HG03196 (cell line): ENCODE results near the gene TCF15.

ENCODE experiments used
- ATAC-seq: cut with Tn5 transposase; IDR thresholded peaks from one replicate; pipeline ENCODE4 v1.9.1; 2021; ENCODE audit not compliant: unreplicated experiment

TCF15 gene

GRCh38 chr20:558117-558516 lies 52.0 kb downstream of the TCF15 start:
- ATAC-seq: no peak

GRCh38 chr20:556984-557383 lies 53.1 kb downstream of the TCF15 start:
- ATAC-seq: no peak

GRCh38 chr20:555976-556385 lies 54.1 kb downstream of the TCF15 start:
- no peak for ATAC-seq
